ENCODE data around the gene FUT3. TPM values are rescaled to one million over a fixed set of nuclear protein-coding genes. Genes with fewer than 3 reads are reported as not detected.
"Not testable (repeated sequence)": the region's sequence is repeated elsewhere in the genome, so short reads cannot be mapped to it uniquely, and the experiment has no call there.

The FUT3 gene
- polyA plus RNA-seq, 3 donors: not detected

GRCh38 chr19:5850189-5850588 is 1.1 kb downstream of the FUT3 start:
- TF ChIP-seq CTCF (IDR thresholded peaks at IDR 0.05): no peak
- H3K4me3 ChIP-seq (replicated peaks in 1 of 3; ENCODE audit: low read depth in 2 of 3, low read length in 3 of 3): no peak overlapping the region
- Mint-ChIP-seq H3K27ac (no peak overlapping the region), H3K27me3 (ENCODE audit: low read depth in 3 of 3) (peaks cover 0 to 5% (median 3%) of the 10 kb centered on the region in 3 donors), H3K4me1 (peaks cover 6% of the 10 kb centered on the region), H3K36me3 (no peaks in the 10 kb centered on the region), H3K4me3 (no peak overlapping the region), H3K9me3 (no peaks in the 10 kb centered on the region)
- H3K79me2 ChIP-seq (ENCODE audit: insufficient read depth, low read length): no peaks in the 10 kb centered on the region
- H3K9me3 ChIP-seq (replicated peaks in 1 of 2; ENCODE audit: control insufficient read depth in 1 of 2, insufficient read depth in 1 of 2, low read length in 2 of 2): no peaks in the 10 kb centered on the region
- H4K20me1 ChIP-seq (ENCODE audit: insufficient read depth, low read length): no peaks in the 10 kb centered on the region
- intact Hi-C loops (cut with micrococcal nuclease): no loop called here
- no peaks in the 10 kb centered on the region for H3K27me3 ChIP-seq (ENCODE audit: control insufficient read depth in 2 of 2, insufficient read depth in 2 of 2, low read length in 2 of 2)
- DNase-seq: no peak
- H3K36me3 ChIP-seq (replicated peaks in 1 of 2; ENCODE audit: control insufficient read depth in 1 of 2, insufficient read depth in 2 of 2, low read length in 2 of 2): no peaks in the 10 kb centered on the region
- H3K4me1 ChIP-seq (ENCODE audit: control insufficient read depth in 1 of 2, insufficient read depth in 2 of 2, low read length in 2 of 2): peaks cover 0 to 5% of the 10 kb centered on the region in 2 donors
- H3K4me2 ChIP-seq (replicated peaks; ENCODE audit: extremely low read depth, low read length, poor library complexity, severe bottlenecking): no peak overlapping the region
- H2AFZ ChIP-seq (ENCODE audit: insufficient read depth, low read depth, low read length, poor library complexity, severe bottlenecking): no peak overlapping the region
- no peak overlapping the region for H3K9ac ChIP-seq (ENCODE audit: insufficient read depth, low read length, poor library complexity, severe bottlenecking)
- H3K27ac ChIP-seq (ENCODE audit: low read depth in 1 of 2, low read length in 2 of 2): no peak overlapping the region
- 98% methylated on average over 5 of the region's 6 CpGs for WGBS (ENCODE audit: insufficient coverage)

GRCh38 chr19:5848621-5849020 is 2.6 kb downstream of the FUT3 start:
- DNase-seq; H3K9me3 Mint-ChIP-seq; intact Hi-C loops (cut with micrococcal nuclease); H3K27ac Mint-ChIP-seq; H3K9me3 ChIP-seq (replicated peaks in 1 of 2; ENCODE audit: control insufficient read depth in 1 of 2, insufficient read depth in 1 of 2, low read length in 2 of 2); H3K27me3 Mint-ChIP-seq (ENCODE audit: low read depth in 3 of 3); H2AFZ ChIP-seq (ENCODE audit: insufficient read depth, low read depth, low read length, poor library complexity, severe bottlenecking); H3K4me3 ChIP-seq (replicated peaks in 1 of 3; ENCODE audit: low read depth in 2 of 3, low read length in 3 of 3); H3K9ac ChIP-seq (ENCODE audit: insufficient read depth, low read length, poor library complexity, severe bottlenecking); H3K27me3 ChIP-seq (ENCODE audit: control insufficient read depth in 2 of 2, insufficient read depth in 2 of 2, low read length in 2 of 2); H3K4me1 ChIP-seq (ENCODE audit: control insufficient read depth in 1 of 2, insufficient read depth in 2 of 2, low read length in 2 of 2); H3K4me3 Mint-ChIP-seq; H4K20me1 ChIP-seq (ENCODE audit: insufficient read depth, low read length); H3K36me3 ChIP-seq (replicated peaks in 1 of 2; ENCODE audit: control insufficient read depth in 1 of 2, insufficient read depth in 2 of 2, low read length in 2 of 2); H3K36me3 Mint-ChIP-seq; H3K27ac ChIP-seq (ENCODE audit: low read depth in 1 of 2, low read length in 2 of 2); H3K4me2 ChIP-seq (replicated peaks; ENCODE audit: extremely low read depth, low read length, poor library complexity, severe bottlenecking); H3K79me2 ChIP-seq (ENCODE audit: insufficient read depth, low read length); H3K4me1 Mint-ChIP-seq: not testable (repeated sequence)
- whole genome bisulfite sequencing (ENCODE audit: insufficient coverage): 83% methylated on average over 5 of the region's 5 CpGs

- not testable (repeated sequence) for H3K27ac Mint-ChIP-seq
Observed at GRCh38 chr19:5847846-5848245, 3.4 kb downstream of the FUT3 start.

More at GRCh38 chr19:5847846-5848245, 3.4 kb downstream of the FUT3 start:
- H3K9me3 ChIP-seq (replicated peaks in 1 of 2; ENCODE audit: control insufficient read depth in 1 of 2, insufficient read depth in 1 of 2, low read length in 2 of 2); H3K4me1 ChIP-seq (ENCODE audit: control insufficient read depth in 1 of 2, insufficient read depth in 2 of 2, low read length in 2 of 2); H4K20me1 ChIP-seq (ENCODE audit: insufficient read depth, low read length); H3K4me2 ChIP-seq (replicated peaks; ENCODE audit: extremely low read depth, low read length, poor library complexity, severe bottlenecking); H3K79me2 ChIP-seq (ENCODE audit: insufficient read depth, low read length); H3K4me3 Mint-ChIP-seq; H3K36me3 Mint-ChIP-seq; H2AFZ ChIP-seq (ENCODE audit: insufficient read depth, low read depth, low read length, poor library complexity, severe bottlenecking); intact Hi-C loops (cut with micrococcal nuclease); DNase-seq; H3K9ac ChIP-seq (ENCODE audit: insufficient read depth, low read length, poor library complexity, severe bottlenecking); H3K36me3 ChIP-seq (replicated peaks in 1 of 2; ENCODE audit: control insufficient read depth in 1 of 2, insufficient read depth in 2 of 2, low read length in 2 of 2); H3K27ac ChIP-seq (ENCODE audit: low read depth in 1 of 2, low read length in 2 of 2); H3K4me3 ChIP-seq (replicated peaks in 1 of 3; ENCODE audit: low read depth in 2 of 3, low read length in 3 of 3); H3K9me3 Mint-ChIP-seq; H3K27me3 Mint-ChIP-seq (ENCODE audit: low read depth in 3 of 3); H3K27me3 ChIP-seq (ENCODE audit: control insufficient read depth in 2 of 2, insufficient read depth in 2 of 2, low read length in 2 of 2); H3K4me1 Mint-ChIP-seq: not testable (repeated sequence)
- WGBS (ENCODE audit: insufficient coverage): 91% methylated on average over 10 of the region's 10 CpGs
